Hippocampal formation (tissue), 2 donors: ENCODE data around the gene FAM53B.

Experiments
- DNase-seq, 2 donors: peaks; one replicate each; lab custom pipeline; 2025; lab: John Stamatoyannopoulos, UW

The FAM53B gene

GRCh38 chr10:124663228-124663627, 81.0 kb downstream of the FAM53B start:
- no peak for DNase-seq

- no peak for DNase-seq
These were observed 82.5 kb downstream of the FAM53B start for GRCh38 chr10:124661660-124662180.

GRCh38 chr10:124660404-124661125, 83.6 kb downstream of the FAM53B start:
- DNase-seq, result no peak

DNA sequence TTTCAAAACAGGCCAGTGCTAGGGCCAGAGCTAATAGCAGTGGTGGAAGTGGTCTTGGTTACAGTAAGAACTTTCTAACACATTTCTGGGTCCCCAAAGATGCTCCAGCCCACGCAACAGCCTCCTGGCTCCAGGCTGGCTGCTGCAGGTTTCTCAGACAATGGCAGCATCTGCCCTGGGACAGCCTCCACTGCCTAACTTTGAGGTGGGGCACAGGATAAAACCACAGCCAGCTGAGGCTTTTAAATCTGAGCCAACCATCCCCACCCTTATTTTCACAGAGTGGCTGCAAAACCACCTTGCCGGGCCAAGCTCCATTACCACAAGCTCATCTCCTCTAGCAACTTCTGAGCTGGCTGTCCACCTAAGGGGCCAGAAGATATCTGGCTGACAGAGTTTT, 84.8 kb downstream of the FAM53B start:
- no peak for DNase-seq

DNA sequence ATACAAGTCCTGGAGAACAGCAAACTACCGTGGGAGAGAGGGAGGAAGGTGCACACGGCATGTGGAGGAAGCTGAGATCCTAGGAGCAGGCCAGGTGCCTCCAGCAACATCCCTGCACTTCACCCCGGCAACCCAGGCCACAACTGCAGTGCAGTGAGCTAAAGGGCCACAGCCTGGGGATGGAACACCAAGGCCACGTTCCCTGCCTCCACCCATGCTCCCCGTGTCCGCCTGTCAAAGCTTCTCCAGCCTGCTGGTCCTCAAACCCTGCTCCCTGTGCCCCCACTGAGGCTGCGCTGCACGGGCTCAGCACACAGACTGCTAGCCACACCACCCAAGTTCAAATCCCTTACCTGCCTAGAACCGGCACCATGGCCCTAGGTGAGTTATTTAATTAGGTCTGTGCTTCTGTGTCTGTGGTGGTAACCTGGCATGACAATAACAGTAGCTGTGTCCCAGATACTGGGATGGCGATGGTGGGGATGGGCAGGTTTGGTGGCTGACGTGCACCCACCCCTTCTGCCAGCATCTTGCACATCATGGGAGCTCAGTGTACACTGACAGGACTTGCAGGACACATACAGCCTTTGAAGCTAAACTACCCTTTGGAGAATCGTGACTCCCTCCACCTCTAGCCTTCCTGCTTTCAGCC, 85.5 kb downstream of the FAM53B start:
- DNase-seq, result no peak

GRCh38 chr10:124657806-124658205, 86.4 kb downstream of the FAM53B start:
- no peak for DNase-seq

- DNase-seq, result no peak
These were observed 87.6 kb downstream of the FAM53B start for GRCh38 chr10:124656541-124656940.

GRCh38 chr10:124656113-124656490, 88.1 kb downstream of the FAM53B start:
- no peak for DNase-seq

DNA sequence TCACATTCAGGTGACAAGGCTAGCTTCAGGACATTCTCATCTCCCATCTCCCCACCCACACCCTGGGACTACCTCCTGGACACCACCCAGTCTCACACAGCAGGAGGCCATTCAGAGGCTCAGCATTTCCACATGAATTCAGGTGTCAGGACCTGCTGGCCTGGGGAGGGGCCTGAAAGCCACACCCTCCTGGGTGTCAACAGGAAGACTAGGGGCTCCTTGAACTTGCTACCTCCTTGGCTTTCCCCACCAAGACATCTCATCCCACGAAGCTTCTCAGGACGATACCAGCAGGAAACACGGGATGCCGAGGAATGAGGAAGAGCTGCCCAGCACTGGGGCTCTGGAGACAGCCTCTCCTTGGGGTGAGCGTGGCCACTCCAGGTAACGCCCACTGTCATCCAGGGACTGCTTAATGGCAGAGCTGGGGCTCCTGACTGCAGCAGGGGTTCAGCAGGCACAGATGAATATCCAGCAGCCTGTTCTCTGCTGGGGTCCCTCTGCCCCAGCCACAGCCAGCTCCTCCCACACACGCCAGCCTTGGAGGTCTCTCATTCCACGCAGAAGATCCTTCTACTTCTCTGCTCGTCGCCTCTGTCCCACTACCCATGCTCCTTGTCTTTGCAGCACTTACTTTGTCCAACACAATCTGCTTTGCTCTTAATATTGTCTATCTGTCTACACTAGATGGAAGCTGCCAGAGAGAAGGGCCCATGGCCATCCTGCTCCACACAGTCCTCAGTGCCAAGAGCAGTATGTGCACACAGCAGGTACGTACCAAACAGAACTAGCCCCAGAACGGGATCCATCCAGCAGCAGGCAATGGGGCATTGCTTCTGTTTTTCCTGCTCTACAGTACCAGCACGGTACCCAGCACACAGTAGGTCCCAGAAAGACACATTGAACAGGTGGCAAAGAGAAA, 88.7 kb downstream of the FAM53B start:
- no peak for DNase-seq

- DNase-seq, result no peak
These were observed 89.5 kb downstream of the FAM53B start for GRCh38 chr10:124654686-124655085.

- no peak for DNase-seq
These were observed 90.1 kb downstream of the FAM53B start for GRCh38 chr10:124653811-124654651.

GRCh38 chr10:124653311-124653710, 90.9 kb downstream of the FAM53B start:
- no peak for DNase-seq

DNA sequence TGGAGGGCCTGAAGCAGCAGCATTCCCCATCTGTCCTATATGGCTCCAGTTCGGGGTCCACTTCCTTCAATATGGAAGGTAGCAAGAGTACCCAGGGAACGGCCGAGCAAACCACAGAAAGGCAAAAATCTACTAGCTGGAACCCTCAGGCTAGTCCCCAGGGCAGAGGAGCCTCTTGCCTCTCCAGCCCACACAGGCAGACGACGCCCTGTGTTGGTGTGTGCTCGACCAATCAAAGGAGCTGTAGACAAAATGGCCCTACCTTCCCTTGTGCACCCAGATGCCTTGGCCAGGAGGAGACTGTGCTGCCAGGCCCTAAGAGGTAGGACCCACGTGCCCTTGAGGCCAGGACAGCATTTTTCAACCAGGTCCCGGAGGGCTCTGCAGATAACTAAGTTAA, 91.5 kb downstream of the FAM53B start:
- no peak for DNase-seq

DNA sequence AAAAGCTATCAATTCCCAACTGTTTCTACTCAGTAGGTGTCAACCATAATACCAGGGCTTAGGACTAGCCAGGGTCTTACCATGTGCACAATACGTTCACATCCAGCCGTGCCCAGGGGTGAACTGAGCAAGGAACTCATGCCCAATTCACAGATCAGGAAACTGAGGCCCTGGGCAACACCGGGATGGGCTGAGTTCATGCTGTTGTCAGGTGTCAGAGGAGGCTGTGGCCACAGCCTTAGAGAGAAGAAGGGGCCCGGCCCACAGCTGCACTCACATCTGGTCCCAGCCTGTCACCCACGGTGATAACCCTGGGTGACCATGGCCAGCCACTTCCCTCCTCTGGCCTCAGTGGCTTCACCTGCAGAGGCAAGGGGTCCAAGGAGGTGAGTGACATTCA, 92.0 kb downstream of the FAM53B start:
- no peak for DNase-seq

- DNase-seq, result no peak
These were observed 92.7 kb downstream of the FAM53B start for GRCh38 chr10:124651402-124651891.

DNA sequence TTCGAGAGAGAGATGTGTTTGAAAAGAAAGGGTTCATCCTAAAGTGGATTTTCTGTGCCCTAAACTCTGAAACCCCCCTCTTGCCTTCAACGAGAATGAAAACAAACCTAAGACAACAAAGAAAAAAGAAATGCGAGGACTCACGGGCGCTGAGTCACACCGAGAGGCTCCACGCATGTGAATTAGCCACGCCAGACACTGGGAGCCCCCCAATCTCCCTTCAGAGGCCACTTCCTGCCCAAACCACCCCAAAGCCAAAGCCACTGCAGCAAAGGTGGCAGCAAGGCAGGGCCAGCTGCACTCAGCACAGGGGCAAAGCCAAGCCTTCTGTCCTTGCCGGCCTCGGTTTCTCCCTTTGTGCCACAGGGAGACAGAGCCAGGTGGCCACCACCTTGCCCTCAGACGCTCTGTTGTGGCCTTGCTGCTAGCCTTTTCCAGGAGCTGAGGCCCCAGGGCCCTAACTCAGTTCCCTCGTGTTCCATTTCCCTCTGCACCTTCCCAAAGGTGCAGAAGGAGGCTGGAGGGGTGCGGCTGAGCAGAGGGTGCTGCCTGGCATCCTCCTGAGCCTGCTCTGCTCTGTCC, 93.3 kb downstream of the FAM53B start:
- no peak for DNase-seq

DNA sequence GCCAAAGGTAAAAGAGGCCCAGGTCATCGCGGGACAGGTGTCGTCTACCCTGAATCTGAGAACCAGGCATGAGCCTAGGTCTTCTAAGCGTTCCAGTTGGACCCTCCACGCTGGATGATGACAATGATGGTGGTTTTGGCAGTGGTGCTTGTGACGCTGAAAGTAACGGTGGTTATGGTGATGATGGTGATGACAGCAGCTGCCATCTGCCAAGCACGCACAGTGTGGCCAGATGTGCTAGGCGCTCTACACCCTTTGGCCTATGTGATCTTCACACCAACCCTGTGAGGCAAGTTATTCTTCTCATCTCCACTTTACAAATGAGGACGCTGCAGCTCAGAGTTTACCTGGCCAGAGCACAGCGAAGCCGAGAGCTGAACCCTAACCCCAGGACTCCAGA, 93.9 kb downstream of the FAM53B start:
- no peak for DNase-seq

DNA sequence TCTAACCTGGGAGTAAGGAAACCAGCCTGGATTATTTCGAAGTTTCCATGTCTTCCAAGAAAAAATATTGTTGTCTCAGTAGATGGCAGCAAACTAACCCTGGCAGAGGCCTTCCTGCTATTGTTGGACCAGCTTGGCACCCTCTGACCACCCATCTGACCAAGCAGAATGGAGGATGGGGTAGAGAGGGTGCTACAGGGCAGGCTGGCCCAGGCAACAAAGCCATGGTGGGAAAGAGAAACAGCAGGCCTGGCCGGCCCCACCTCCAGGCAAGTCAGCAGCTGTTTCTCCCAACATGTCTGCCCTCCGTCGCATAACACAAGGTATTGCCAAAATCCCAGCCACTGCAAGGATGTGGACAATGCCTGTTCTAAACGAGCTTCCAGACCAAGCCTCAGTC, 95.0 kb downstream of the FAM53B start:
- peak; percentile 59 to 72 for DNase-seq

GRCh38 chr10:124648738-124649137, 95.4 kb downstream of the FAM53B start:
- DNase-seq, result peak; percentile 47 to 68

DNA sequence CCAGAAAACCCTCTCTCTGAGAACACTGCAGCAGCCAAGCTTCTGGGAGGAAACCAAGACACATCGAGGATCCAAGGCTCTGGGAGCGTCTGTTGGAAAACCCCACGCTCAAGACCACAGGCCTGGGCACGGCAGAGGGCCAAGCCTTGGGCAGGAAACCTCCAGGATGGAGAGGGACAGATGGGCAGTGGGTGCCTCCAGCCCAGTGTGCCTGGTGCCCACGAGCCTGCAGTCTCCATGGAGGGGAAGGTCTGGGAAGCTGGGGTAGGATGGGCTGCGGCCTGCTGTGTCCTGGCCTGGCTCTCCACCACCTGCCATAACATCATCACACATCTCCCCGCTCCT, 96.1 kb downstream of the FAM53B start:
- no peak for DNase-seq
